ENCODE data around the gene LILRB4. TPM values are rescaled to one million over a fixed set of nuclear protein-coding genes. Genes with fewer than 3 reads are reported as not detected.
"Not testable (repeated sequence)": the region's sequence is repeated elsewhere in the genome, so short reads cannot be mapped to it uniquely, and the experiment has no call there.

LILRB4 gene
- total RNA-seq, 1 experiment from 2014 or later: not detected

DNA sequence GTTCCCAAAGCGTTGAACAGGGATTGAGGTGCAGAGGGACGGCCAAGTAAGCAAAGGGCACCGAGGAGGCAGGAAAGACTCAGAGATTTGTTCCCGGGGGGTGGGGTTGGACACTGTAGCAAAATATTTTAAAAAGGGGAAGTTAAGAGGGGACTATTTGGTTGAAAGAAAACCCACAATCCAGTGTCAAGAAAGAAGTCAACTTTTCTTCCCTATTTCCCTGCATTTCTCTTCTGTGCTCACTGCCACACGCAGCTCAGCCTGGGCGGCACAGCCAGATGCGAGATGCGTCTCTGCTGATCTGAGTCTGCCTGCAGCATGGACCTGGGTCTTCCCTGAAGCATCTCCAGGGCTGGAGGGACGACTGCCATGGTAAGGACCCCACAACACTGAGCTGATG is 32.5 kb upstream of the LILRB4 start, which contains the start of gene LILRB1:
LILRB1 (plus strand) TSS at position 223 of the 400 bp plus-strand sequence. CDS start 590 bp downstream, outside the sequence.
- not testable (repeated sequence) for H3K23ac ChIP-seq (ENCODE audit: insufficient read length, low read depth, low read length); H3K14ac ChIP-seq (ENCODE audit: insufficient read depth, low read length); H3K23me2 ChIP-seq (ENCODE audit: insufficient read length, low read depth, low read length, poor library complexity, severe bottlenecking); H3K79me2 ChIP-seq (ENCODE audit: insufficient read depth, low read length); H3K27ac ChIP-seq (ENCODE audit: insufficient read length, low read depth, low read length); H3K4ac ChIP-seq (ENCODE audit: low read depth, low read length); H3K4me1 Mint-ChIP-seq; H4K20me1 ChIP-seq (ENCODE audit: control insufficient read depth, insufficient read depth, insufficient read length); H4K5ac ChIP-seq (ENCODE audit: insufficient read length, low read depth, low read length); H3K27me3 Mint-ChIP-seq (ENCODE audit: low read depth); H2BK15ac ChIP-seq (ENCODE audit: low read depth, low read length); H2BK5ac ChIP-seq (ENCODE audit: insufficient read length, low read length); H3K27me3 ChIP-seq (ENCODE audit: insufficient read depth, low read length); H3K79me1 ChIP-seq (ENCODE audit: insufficient read depth, low read depth, low read length, poor library complexity, severe bottlenecking); DNase-seq; H3K4me2 ChIP-seq (ENCODE audit: insufficient read depth, insufficient read length, low read length); H2BK12ac ChIP-seq (ENCODE audit: insufficient read length, low read depth, low read length); H2AK5ac ChIP-seq (ENCODE audit: insufficient read length, low read length); H2AFZ ChIP-seq (ENCODE audit: low read length); H2BK20ac ChIP-seq (ENCODE audit: low read depth, low read length, poor library complexity, severe bottlenecking); H4K8ac ChIP-seq (replicated peaks; ENCODE audit: insufficient read length, low read depth, low read length); H3K27ac Mint-ChIP-seq; H3K18ac ChIP-seq (ENCODE audit: insufficient read length, low read depth, low read length); H3K4me3 Mint-ChIP-seq; H2BK120ac ChIP-seq (ENCODE audit: low read depth, low read length, poor library complexity, severe bottlenecking); H3K4me1 ChIP-seq (ENCODE audit: insufficient read depth, low read length); H3K9ac ChIP-seq (ENCODE audit: extremely low read depth, insufficient read length, low read length); H3T11ph ChIP-seq (ENCODE audit: low read length); H3K56ac ChIP-seq (ENCODE audit: insufficient read length, low read depth, low read length); H4K91ac ChIP-seq (ENCODE audit: insufficient read length, low read depth, low read length)
- no CpG with 5 or more reads among the region's 9 CpGs for WGBS (ENCODE audit: extremely low coverage, insufficient read length, low lambda C conversion rate)
- Mint-ChIP-seq H3K36me3 (ENCODE audit: insufficient read depth in 1 of 3, low read depth in 3 of 3) (peaks cover 0 to 33% (median 14%) of the 10 kb centered on the region in 3 experiments; a peak in 6 of 7 replicates), H3K9me3 (peaks cover 87 to 95% of the 10 kb centered on the region in 2 experiments)
- peaks cover 65% of the 10 kb centered on the region for H3K9me3 ChIP-seq (ENCODE audit: control insufficient read depth, low read depth, low read length)

All from H9 (cell line).